Measurements from ENCODE around the gene APC2. TPM values are rescaled to one million over a fixed set of nuclear protein-coding genes. Genes with fewer than 3 reads are reported as not detected.
A peak's percentile ranks its signal among the peaks of the same experiment; 100 is the strongest.

APC2 gene
- polyA plus RNA-seq, 1 experiment = 0.07 TPM

DNA sequence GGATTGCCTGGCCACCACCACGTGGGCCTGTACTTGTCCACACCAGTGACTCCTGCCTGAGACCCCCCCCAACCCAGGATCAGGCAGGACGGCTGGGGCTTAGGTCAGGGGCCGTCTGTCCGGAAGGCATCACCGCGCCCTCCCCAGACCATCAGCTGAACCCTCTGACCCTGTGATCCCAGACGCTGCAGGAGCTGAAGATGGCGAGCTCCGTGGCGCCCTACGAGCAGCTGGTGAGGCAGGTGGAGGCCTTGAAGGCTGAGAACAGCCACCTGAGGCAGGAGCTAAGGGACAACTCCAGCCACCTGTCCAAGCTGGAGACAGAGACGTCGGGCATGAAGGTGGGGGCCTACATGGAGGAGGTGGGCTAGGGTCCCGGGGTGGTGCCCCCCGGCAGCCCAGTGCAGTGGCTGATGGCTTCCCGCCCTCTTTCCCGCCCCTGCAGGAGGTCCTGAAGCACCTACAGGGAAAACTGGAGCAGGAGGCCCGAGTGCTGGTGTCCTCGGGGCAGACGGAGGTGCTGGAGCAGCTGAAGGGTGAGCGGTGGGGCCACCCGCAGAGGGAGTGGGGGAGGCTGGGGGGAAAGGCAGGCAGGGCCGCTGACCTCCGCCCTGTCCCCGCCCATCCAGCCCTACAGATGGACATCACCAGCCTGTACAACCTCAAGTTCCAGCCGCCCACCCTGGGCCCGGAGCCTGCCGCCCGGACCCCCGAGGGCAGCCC is 3.0 kb downstream of the APC2 start:
- CTCF ChIA-PET = interaction anchor here (0.6 to 1.4 kb wide), 3 partner anchors 8 to 173 kb away, joined by 3 to 9 read pairs (median 3); no protein-coding TSS in a partner anchor

DNA sequence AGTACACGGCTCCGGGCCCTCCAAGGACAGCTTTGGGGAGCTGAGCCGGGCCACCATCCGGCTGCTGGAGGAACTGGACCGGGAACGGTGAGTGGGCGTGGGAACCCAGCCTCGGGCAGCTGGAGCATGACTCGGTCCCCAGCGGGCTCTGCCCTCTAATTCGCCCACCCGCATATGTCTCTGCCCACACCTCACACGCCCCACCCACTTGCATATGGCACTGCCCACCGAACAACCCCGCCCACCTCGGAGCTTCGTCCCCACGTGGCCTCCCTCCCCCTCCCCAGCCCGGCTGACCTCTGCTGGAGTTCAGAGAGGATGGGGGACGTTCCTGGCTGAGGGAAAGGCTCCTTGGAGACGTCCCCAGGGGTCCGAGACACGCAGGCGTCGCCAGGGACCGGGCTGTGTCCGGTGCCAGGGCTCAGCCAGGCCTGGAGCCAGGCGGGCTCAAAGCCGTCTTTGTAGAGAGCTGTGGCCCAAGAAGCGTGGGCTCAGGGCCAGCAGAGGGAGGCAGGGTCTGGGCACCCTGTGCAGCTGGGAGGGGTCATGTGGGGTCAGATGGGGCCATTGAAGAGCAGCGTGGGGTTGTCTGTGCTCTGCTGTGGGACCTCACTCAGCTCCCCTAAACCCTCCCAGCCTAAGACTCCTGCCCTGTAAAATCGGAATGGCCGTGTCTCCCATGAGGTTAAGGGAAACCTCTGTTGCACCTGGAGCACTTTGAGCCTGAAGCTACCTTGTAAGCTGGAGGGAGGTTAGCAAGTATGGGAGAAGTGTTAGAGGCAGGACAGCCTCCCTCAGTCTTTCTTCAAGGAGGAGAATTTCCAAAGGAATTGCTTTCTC is 3.8 kb downstream of the APC2 start:
- H3K4me3 ChIP-seq (ENCODE audit: low read depth, low read length) = no peak overlapping the region
- TF ChIP-seq, protein P1, sequence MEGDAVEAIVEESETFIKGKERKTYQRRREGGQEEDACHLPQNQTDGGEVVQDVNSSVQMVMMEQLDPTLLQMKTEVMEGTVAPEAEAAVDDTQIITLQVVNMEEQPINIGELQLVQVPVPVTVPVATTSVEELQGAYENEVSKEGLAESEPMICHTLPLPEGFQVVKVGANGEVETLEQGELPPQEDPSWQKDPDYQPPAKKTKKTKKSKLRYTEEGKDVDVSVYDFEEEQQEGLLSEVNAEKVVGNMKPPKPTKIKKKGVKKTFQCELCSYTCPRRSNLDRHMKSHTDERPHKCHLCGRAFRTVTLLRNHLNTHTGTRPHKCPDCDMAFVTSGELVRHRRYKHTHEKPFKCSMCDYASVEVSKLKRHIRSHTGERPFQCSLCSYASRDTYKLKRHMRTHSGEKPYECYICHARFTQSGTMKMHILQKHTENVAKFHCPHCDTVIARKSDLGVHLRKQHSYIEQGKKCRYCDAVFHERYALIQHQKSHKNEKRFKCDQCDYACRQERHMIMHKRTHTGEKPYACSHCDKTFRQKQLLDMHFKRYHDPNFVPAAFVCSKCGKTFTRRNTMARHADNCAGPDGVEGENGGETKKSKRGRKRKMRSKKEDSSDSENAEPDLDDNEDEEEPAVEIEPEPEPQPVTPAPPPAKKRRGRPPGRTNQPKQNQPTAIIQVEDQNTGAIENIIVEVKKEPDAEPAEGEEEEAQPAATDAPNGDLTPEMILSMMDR (IDR thresholded peaks at IDR 0.05; ENCODE audit: insufficient read depth, low read depth, low read length) = peak; percentile 15; the same call in 1 of the 2 replicates
- no peak for DNase-seq (ENCODE audit: low read depth)
- H3K27me3 ChIP-seq (ENCODE audit: control insufficient read depth, insufficient read depth, low read length) = peaks cover 34% of the 10 kb centered on the region
- H3K36me3 ChIP-seq (ENCODE audit: control insufficient read depth, insufficient read depth, low read length) = no peaks in the 10 kb centered on the region
- ChIA-PET POLR2A (no interaction called here), CTCF (interaction anchor here (1.4 kb wide), 3 partner anchors 9 to 174 kb away, joined by 3 to 9 read pairs (median 5); no protein-coding TSS in a partner anchor)

More for the DNA sequence above, 3.0 kb downstream of the APC2 start:
- Histone ChIP-seq H3K4me3 (ENCODE audit: low read depth, low read length) (no peak overlapping the region), H3K27me3 (ENCODE audit: control insufficient read depth, insufficient read depth, low read length) (peaks cover 32% of the 10 kb centered on the region), H3K36me3 (ENCODE audit: control insufficient read depth, insufficient read depth, low read length) (no peaks in the 10 kb centered on the region)
- POLR2A ChIA-PET = no interaction called here
- DNase-seq (ENCODE audit: low read depth) = no peak
- TF ChIP-seq, protein P1 (IDR thresholded peaks at IDR 0.05; ENCODE audit: insufficient read depth, low read depth, low read length) = no peak

DNA sequence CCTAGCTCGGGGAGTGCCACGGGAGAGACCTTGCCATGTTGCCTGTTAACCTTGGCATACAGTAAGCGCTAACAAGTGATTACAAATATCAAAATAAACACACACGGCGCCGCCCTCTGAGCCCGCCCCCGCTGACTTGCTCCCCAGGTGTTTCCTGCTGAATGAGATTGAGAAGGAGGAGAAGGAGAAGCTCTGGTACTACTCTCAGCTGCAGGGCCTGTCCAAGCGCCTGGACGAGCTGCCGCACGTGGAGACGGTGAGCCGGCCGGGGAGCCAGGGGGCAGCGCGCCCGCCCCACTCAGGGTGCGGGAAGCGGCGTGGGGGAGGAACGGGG is 5.0 kb downstream of the APC2 start:
- H3K36me3 ChIP-seq (ENCODE audit: control insufficient read depth, insufficient read depth, low read length) = no peaks in the 10 kb centered on the region
- CTCF ChIA-PET = interaction anchor here (0.6 to 1.8 kb wide), 8 partner anchors 8 to 272 kb away, joined by 3 to 9 read pairs (median 4); no protein-coding TSS in a partner anchor
- no peak for DNase-seq (ENCODE audit: low read depth)
- TF ChIP-seq, protein P1 (IDR thresholded peaks at IDR 0.05; ENCODE audit: insufficient read depth, low read depth, low read length) = no peak
- peaks cover 34% of the 10 kb centered on the region for H3K27me3 ChIP-seq (ENCODE audit: control insufficient read depth, insufficient read depth, low read length)
- no peak overlapping the region for H3K4me3 ChIP-seq (ENCODE audit: low read depth, low read length)
- POLR2A ChIA-PET = no interaction called here

DNA sequence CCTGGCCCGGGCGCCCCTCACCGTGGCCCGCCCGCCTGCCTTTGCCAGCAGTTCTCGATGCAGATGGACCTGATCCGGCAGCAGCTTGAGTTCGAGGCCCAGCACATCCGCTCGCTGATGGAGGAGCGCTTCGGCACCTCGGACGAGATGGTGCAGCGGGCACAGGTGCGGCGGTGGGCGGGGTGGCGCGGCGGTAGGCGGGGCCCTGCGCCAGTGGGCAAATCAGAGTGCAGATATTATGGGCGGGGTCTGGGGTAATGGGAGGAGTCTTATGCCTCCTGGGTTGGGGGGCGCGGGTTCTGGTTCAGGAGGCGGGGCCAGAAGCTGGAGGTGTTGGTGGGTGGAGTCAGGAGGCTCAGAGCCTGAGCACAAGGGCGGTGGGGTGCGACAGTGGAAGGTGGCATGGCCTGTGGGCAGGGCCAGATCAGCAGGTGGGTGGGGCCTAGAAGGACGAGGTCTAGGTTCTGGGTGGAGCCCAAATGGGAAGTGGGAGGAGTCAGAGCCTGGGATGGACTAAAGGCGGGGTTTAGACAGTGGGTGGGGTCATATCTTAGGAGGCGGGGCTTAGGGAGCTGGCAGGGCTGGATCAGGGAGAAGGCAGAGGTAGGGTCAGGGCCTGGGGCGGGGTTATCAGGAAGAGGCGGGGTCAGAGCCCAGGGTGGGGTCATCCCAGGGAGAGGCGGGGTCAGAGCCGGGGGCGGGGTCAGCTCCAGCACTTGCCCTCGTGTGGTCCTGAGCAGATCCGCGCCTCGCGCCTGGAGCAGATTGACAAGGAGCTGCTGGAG is 5.6 kb downstream of the APC2 start:
- Histone ChIP-seq H3K27me3 (ENCODE audit: control insufficient read depth, insufficient read depth, low read length) (peaks cover 30% of the 10 kb centered on the region), H3K4me3 (ENCODE audit: low read depth, low read length) (no peak overlapping the region), H3K36me3 (ENCODE audit: control insufficient read depth, insufficient read depth, low read length) (peaks cover 4% of the 10 kb centered on the region; the same call in 1 of the 2 replicates)
- DNase-seq (ENCODE audit: low read depth) = no peak
- CTCF ChIA-PET = interaction anchor here (0.6 to 1.8 kb wide), 9 partner anchors 9 to 322 kb away, joined by 3 to 9 read pairs (median 3); no protein-coding TSS in a partner anchor
- TF ChIP-seq, protein P1 (IDR thresholded peaks at IDR 0.05; ENCODE audit: insufficient read depth, low read depth, low read length) = no peak
- POLR2A ChIA-PET = no interaction called here
